RPMI8226 (cell line): ENCODE measurements around the gene ADAMTS12.

Source experiments
- DNase-seq: peaks from one replicate; pipeline ENCODE4 v3.0.0-alpha.2; 2015

ADAMTS12 gene

GRCh38 chr5:33509036-33509435, 382.8 kb downstream of the ADAMTS12 start:
- no peak for DNase-seq

- DNase-seq: no peak
Measured at GRCh38 chr5:33507426-33507825, 384.4 kb downstream of the ADAMTS12 start.

GRCh38 chr5:33504570-33504969, 387.2 kb downstream of the ADAMTS12 start:
- DNase-seq: no peak

GRCh38 chr5:33501899-33502298, 389.9 kb downstream of the ADAMTS12 start:
- DNase-seq: no peak

GRCh38 chr5:33501260-33501659, 390.5 kb downstream of the ADAMTS12 start:
- DNase-seq: no peak

GRCh38 chr5:33494466-33494865, 397.3 kb downstream of the ADAMTS12 start:
- DNase-seq: no peak

- no peak for DNase-seq
Measured at GRCh38 chr5:33491941-33492340, 399.8 kb downstream of the ADAMTS12 start.

- DNase-seq: no peak
Measured at GRCh38 chr5:33490071-33490665, 401.6 kb downstream of the ADAMTS12 start.

- DNase-seq: no peak
Measured at GRCh38 chr5:33489481-33490067, 402.2 kb downstream of the ADAMTS12 start.

- DNase-seq: no peak
Measured at GRCh38 chr5:33488558-33489355, 403.0 kb downstream of the ADAMTS12 start.

- no peak for DNase-seq
Measured at GRCh38 chr5:33487236-33487635, 404.6 kb downstream of the ADAMTS12 start.

GRCh38 chr5:33482335-33482734, 409.5 kb downstream of the ADAMTS12 start:
- DNase-seq: no peak

GRCh38 chr5:33480876-33481275, 410.9 kb downstream of the ADAMTS12 start:
- no peak for DNase-seq

- DNase-seq: no peak
Measured at GRCh38 chr5:33479311-33479710, 412.5 kb downstream of the ADAMTS12 start.

GRCh38 chr5:33477816-33478215, 414.0 kb downstream of the ADAMTS12 start:
- DNase-seq: no peak

GRCh38 chr5:33476992-33477391, 414.8 kb downstream of the ADAMTS12 start:
- no peak for DNase-seq

- no peak for DNase-seq
Measured at GRCh38 chr5:33475706-33476105, 416.1 kb downstream of the ADAMTS12 start.

GRCh38 chr5:33474931-33475499, 416.8 kb downstream of the ADAMTS12 start:
- no peak for DNase-seq

- no peak for DNase-seq
Measured at GRCh38 chr5:33474004-33474403, 417.8 kb downstream of the ADAMTS12 start.
